HG03571 (cell line): ENCODE results near the gene BAK1.

Experiments
- ATAC-seq: cut with Tn5 transposase; IDR thresholded peaks from one replicate; pipeline ENCODE4 v1.9.1; 2021; ENCODE audit not compliant: unreplicated experiment

The BAK1 gene

GRCh38 chr6:33579828-33580714 is at the start of gene BAK1:
Gene BAK1, minus strand, starts transcription at chr6:33580276. Its CDS starts 2,672 bp downstream, at chr6:33577604.
- ATAC-seq: peak; percentile 81

GRCh38 chr6:33628401-33628964 is 48.4 kb upstream of the BAK1 start:
- ATAC-seq: no peak

- ATAC-seq: no peak
Observed at GRCh38 chr6:33627876-33628275, 47.8 kb upstream of the BAK1 start.

DNA sequence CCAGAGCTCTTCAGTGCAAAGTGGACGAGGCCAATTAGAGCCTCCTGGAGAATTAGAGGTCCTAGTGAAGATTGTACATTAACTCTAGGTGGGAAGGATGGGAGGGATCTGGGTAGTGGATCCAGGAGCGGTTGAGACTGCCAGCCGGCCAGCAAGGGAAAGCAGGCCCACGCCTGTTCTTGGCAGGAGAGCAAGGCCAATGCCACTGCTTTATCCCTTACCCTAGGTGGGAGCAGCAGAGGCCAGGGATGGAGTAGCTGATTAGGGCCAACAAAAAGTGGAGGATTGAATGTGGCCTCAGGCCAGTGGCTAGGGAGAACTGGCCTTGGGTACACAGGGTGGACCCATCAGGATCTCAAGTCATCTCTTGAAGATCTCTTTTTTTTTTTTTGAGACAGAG is 44.8 kb upstream of the BAK1 start:
- no peak for ATAC-seq

GRCh38 chr6:33623895-33624381 is 43.9 kb upstream of the BAK1 start:
- ATAC-seq: no peak

DNA sequence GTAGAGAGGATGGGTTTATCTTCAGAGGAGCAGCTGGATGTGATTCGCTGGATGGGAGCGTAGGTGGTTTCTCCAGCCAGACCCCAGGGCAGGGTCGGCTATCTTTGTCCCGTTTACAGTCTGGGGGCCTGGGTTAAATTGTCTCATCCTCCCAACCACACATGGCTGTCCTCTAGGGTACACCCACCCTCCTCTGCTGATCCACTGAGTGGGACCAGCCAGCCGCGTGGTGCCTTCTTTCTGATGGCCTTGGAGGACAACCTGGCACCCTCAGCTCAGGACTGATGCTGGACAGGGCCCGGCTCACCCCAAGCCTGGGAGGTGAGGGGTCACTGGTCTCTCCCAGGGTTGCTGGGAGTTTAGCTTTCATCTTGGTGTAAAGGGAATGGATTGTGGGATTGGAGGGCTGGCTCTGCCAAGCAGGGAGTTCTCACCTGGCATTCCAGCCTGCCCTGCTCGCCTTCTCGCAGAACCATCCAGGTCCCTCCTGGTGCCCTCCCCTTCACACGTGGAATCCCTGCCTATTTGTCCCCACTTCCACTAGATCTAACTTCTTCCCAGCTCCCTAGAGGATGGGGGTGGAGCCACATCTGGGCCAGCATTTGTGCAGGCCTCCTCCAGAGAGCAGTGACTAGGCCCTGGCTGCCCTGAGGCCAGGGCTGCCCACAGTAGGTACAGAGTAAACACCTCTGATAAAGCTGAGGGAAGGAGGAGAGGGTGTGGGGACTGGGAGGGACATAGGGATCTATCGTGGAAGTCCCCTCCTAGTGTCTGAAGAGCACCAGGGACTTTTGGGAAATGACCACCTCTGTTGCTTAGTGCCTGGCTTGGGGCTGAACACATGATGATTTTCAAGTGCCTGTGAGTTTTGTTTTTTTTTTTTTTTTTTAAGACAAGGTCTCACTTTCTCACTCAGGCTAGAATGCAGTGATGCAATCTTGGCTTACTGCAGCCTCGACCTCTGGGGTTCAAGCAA is 42.7 kb upstream of the BAK1 start:
- no peak for ATAC-seq

GRCh38 chr6:33621711-33622388 is 41.8 kb upstream of the BAK1 start:
- ATAC-seq: peak; percentile 7

DNA sequence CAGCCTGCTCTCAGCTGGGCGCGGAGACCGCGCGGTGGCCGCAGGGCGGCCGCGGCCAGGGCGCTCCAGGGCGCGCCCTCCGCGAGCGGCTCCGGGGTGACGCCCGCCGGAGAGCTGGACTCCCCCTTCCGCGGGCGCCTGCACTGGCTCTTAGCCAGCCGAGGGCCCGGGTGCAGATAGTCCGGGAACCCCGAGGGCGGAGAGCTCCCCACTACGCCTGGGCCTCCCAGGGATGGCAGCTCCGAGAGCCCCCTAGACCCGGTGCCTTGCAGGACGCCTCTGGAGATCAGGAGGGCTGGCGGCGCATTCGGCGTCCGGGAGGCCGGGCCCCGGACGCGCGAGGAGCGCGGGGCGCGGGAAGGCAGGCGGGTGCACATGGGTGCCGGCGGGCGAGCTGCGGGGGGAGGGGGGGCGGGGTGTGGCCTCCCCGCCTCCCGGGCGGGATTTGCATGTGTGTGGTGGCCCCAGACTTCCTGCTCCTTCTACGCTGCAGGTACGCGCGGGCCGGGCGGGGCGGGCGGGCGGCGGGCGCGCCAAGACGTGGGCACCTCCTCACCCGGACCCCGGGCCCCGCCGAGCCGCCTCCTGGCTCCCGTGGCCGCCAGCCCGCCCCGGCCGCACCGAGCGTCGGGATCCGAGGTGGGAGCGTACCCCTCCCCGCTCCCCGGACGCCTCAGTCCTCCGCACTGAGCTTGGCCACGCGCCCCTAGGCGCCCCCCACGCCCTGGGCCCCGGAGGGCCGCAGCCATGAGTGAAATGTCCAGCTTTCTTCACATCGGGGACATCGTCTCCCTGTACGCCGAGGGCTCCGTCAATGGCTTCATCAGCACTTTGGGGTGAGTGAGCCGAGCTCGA is 41.0 kb upstream of the BAK1 start, which contains the start of gene ITPR3:
Gene ITPR3, plus strand, starts transcription at position 467 of the 855 bp plus-strand sequence. Its CDS starts 281 bp downstream, at position 748.
- peak; percentile 64 for ATAC-seq

DNA sequence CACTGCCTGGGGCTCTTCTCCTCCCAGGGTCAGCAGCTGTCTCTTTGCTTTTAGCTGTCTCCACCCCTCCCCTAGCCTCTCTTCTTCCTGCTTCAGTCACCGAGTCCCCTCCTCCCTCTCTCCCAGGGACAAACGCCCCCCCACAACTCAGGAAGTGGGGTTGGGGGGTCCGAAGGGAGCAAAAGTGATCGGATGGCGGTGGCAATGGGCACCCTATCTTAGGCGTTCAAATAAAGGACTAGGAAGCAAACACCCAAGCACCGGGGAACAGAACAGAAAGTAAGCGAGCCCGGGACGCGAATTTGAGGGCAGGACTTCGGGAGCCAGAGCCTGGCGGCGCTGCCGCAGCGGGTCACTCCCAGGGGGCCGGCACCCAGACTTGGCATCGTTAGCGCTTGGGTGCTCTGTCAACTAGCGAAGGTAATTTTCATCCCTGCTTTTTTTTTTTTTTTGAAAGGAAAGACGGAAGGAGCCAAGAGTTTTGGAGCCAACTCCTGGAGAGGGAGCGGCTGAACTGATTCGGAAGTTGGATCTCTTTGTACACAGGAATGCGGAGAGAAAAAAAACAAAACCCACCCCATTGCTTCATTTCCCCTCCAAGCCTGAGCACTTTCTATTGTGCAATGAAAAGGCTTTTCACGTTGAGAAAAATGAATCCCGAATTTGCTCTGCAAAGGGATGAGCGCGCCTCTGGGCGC is 40.2 kb upstream of the BAK1 start:
- no peak for ATAC-seq

DNA sequence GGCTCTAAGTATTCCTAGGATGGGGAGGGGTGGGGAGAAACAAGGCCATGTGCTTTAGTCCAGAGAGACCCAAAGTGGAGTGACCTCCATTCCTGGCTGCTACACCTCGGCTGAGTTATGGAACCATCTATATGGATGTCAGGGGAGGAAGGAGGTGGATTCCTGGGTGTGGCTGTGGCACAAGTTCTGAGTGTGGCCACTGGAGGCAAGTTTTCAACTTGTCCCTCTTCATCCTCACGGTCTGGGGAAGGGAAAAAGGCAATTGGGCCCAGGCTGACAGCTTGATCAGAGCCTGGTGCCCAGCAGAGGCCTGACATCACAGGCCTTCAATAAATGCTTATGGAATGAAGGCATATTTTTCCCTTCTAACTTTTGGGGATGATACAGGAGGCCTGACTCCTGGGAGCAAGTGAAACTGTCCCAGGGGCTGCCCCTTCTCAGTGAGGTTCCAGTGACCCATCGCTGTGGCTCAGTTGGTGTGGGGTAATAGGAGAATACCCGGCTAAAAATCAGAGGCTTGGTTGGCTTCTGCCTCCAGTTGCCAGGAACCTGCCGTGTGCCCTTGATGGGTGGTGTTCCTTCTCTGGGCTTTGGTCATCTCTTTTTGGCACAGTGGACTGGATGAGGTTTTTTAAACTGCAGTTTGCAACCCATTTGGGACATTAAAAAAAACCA is 39.2 kb upstream of the BAK1 start:
- ATAC-seq: no peak

GRCh38 chr6:33616913-33617312 is 36.8 kb upstream of the BAK1 start:
- ATAC-seq: no peak

DNA sequence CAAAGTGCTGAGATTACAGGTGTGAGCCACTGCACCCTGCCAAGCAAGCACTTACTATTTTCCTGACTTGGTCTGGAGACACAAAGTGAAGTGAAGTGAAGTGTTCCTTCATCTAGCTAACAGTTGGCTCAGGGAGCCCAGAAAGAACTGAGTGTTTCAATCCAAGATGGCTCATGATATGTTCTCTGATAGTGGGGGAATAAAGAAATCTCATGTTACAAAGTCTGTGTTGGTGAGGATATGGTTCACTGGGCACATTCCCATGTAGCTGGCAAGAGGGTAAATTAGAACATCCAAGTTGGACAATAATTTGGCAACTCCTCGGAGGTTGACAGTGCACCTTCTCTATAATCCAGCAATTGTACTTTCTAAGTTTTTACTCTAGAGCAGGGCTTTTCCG is 36.0 kb upstream of the BAK1 start:
- no peak for ATAC-seq

DNA sequence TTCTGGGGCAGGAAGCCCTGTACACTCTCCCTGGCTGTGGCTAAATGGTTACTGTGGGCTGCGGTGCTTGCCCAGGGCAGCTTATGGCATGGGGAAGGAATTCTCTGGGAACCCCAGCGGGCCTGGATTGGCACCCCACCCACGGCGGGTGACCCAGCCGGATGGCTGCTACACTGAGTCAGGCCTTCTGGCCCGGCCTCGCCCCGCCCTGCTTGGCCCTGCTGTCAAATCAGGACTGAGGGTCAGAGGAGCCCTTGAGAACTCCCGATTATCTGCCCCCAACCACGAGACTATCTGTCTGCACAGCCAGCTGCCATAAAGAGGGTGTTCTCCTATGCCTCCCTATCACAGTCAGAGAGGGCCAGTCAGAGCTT is 33.7 kb upstream of the BAK1 start:
- no peak for ATAC-seq

DNA sequence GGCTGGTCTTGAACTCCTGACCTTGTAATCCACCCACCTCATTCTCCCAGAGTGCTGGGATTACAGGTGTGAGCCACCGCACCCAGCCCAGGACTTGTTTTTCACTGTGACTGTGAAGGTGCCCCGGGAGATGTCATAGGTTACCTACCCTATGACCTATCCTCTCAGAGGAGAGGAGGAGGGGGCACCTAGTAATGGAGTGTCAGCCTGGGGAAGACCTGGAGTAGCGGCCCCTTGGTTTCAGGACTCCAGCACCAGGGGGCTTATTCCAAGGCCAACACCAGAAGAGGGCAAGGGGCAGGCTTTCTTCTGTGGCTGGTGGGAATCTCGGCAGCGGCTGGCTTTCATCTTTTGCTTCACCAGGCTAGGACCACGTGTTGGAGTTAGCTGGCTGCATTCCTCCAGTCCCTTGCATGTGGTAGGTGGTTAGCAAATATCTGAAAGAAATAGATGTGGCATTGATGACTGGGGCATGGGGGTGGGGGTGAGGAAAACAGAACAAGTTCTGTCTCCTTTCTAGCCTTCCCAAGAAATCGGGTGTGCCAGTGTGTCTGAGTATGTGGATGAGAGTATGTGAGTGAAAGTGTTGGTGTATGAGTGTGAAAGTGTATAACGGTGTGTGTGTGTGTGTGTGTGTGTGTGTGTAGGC is 33.2 kb upstream of the BAK1 start:
- ATAC-seq: no peak

- no peak for ATAC-seq
Observed at GRCh38 chr6:33610779-33611732, 31.0 kb upstream of the BAK1 start.

DNA sequence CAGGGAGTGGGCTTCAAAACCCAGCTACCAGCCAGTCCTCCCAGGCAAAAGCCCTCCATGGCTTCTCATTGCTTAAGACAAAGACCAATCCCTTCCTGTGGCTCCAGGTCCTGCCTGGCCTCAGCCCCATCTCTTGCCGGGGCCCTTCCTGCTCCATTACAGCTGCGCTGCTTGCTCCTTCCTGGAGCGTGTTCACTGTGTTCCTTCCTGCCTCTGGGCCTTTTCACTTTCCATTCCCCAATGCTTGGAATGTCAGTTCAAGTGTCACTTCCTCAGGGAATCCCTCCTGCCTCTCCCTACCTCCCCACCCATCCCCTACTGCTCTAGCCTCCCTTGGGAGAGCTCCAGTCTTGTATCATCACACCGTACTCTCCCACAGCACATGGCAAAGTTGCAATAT is 30.0 kb upstream of the BAK1 start:
- ATAC-seq: no peak

- ATAC-seq: no peak
Observed at GRCh38 chr6:33609528-33609927, 29.5 kb upstream of the BAK1 start.
